Smooth muscle cell (in vitro differentiated cells): ENCODE measurements around the gene TCF25. TPM values are rescaled to one million over a fixed set of nuclear protein-coding genes. Genes with fewer than 3 reads are reported as not detected.
"Not testable (repeated sequence)": the region's sequence is repeated elsewhere in the genome, so short reads cannot be mapped to it uniquely, and the experiment has no call there.

Source experiments
- DNase-seq: peaks from one replicate; lab custom pipeline; 2025; ENCODE audit not compliant: unreplicated experiment; lab: John Stamatoyannopoulos, UW
- H2AFZ ChIP-seq: fragments of 200-600 bp; sonication (generic); 2 replicates; pipeline ENCODE4 v1.6.0; 2016; ENCODE audit warnings: antibody characterized with exemption, low read depth, mild to moderate bottlenecking
- H3F3A ChIP-seq: fragments of 200-600 bp; sonication (generic); 2 replicates; pipeline ENCODE4 v1.6.0; 2017; ENCODE audit warnings: antibody characterized with exemption, low read depth
- H3K27ac ChIP-seq: fragments of 200-600 bp; sonication (generic); 2 replicates; pipeline ENCODE4 v1.5.1; 2016; ENCODE audit warnings: low read depth, mild to moderate bottlenecking
- H3K27me3 ChIP-seq: fragments of 200-600 bp; sonication (generic); 2 replicates; pipeline ENCODE4 v1.6.1; 2016; ENCODE audit warnings: low read depth, mild to moderate bottlenecking
- H3K36me3 ChIP-seq: fragments of 200-600 bp; sonication (generic); 2 replicates; pipeline ENCODE4 v1.5.1; 2016; ENCODE audit warnings: low read depth
- H3K4me1 ChIP-seq: fragments of 200-600 bp; sonication (generic); 2 replicates; pipeline ENCODE4 v1.5.1; 2016; ENCODE audit warnings: low read depth
- H3K4me2 ChIP-seq: fragments of 200-600 bp; sonication (generic); 2 replicates; pipeline ENCODE4 v1.6.0; 2016; ENCODE audit warnings: mild to moderate bottlenecking
- H3K4me3 ChIP-seq: fragments of 200-600 bp; sonication (generic); 2 replicates; pipeline ENCODE4 v1.5.1; 2016; ENCODE audit warnings: mild to moderate bottlenecking
- H3K79me2 ChIP-seq: fragments of 200-600 bp; sonication (generic); 2 replicates; pipeline ENCODE4 v1.6.0; 2016; ENCODE audit warnings: low read depth, mild to moderate bottlenecking
- H3K9ac ChIP-seq: fragments of 200-600 bp; sonication (generic); 2 replicates; pipeline ENCODE4 v1.6.0; 2016; ENCODE audit warnings: low read depth
- H3K9me3 ChIP-seq: fragments of 200-600 bp; sonication (generic); replicated peaks from 2 replicates; pipeline ENCODE4 v1.5.1; 2016; ENCODE audit warnings: low read depth
- H4K20me1 ChIP-seq: fragments of 200-600 bp; sonication (generic); 2 replicates; pipeline ENCODE4 v1.6.0; 2016; ENCODE audit warnings: low read depth
- CTCF ChIP-seq: fragments of 200-600 bp; sonication (generic); IDR thresholded peaks from 2 replicates; pipeline ENCODE4 v1.5.1; 2017; ENCODE audit warnings: borderline replicate concordance, mild to moderate bottlenecking, antibody characterized with exemption; ENCODE audit not compliant: insufficient read depth, poor library complexity, severe bottlenecking
- WGBS: methylation state at CpG from one replicate; pipeline ENCODE4 v1.1.7; 2016; ENCODE audit warnings: low lambda C conversion rate; 5-methylcytosine and 5-hydroxymethylcytosine counted together
- polyA plus RNA-seq: library from polyadenylated mRNA; unstranded; fragments of >200 nt; fragmentation: Nextera tagmentation; extraction: Ambion mirVana; gene quantifications from 2 replicates; pipeline ENCODE4 v1.2.1, GENCODE V29; 2016
- total RNA-seq: library from RNA; depleted of rRNA; stranded (reverse); fragments of >200 nt; gene quantifications from 2 replicates; pipeline ENCODE4 v1.2.3, GENCODE V29; 2014

TCF25 gene
- total and polyA plus RNA-seq, 2 experiments from 2014 or later: 99.8 to 174 TPM

DNA sequence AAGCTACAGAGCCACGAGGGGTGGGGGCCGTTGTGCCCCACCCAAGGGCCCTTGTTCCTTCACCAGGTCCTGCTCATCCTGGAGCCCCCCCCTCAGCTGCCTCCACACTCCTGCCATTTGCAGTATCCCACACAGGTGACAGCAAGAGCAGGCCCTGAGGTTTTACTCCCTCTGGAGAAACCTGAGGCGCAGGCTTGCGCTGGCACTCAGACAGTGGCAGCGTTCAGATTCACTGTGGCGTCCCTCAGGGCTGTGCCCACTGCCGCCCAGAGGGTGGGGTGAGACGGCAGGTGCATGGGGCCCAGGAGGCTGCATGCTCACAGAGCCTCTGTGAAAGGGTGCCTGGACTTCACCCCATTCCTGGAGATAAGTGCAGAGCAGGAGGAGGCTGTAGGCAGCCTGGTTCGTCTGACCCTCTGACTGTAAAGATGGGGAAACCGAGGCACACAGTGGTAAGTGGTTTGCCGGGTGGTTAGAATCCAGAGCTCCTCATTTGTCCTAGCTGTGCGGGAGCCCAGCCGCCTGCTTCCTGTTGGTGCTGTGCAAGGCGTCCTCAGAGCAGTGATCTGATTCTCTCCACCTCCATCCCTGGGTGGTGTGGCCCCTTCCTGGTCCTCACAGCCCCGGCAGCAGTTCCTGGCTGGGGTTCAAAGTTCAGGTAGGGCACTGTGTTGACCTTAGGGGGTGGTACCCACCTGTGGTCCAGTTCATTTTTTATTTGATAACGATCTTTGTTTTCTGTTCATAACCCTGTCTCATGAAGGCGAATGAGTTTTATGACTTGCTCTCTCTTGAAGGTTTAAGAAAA lies 43.6 kb upstream of the TCF25 start:
- Histone ChIP-seq H4K20me1 (peaks cover 6% of the 10 kb centered on the region), H3F3A (no peaks in the 10 kb centered on the region), H2AFZ (no peak overlapping the region), H3K27me3 (no peaks in the 10 kb centered on the region), H3K9me3 (no peaks in the 10 kb centered on the region), H3K36me3 (no peaks in the 10 kb centered on the region), H3K9ac (no peak overlapping the region), H3K27ac (no peak overlapping the region), H3K4me2 (no peak overlapping the region), H3K79me2 (no peaks in the 10 kb centered on the region), H3K4me1 (no peaks in the 10 kb centered on the region), H3K4me3 (peak overlapping the region; percentile 49)
- no peak for TF ChIP-seq CTCF
- 88% methylated on average over 17 of the region's 17 CpGs for WGBS
- no peak for DNase-seq

DNA sequence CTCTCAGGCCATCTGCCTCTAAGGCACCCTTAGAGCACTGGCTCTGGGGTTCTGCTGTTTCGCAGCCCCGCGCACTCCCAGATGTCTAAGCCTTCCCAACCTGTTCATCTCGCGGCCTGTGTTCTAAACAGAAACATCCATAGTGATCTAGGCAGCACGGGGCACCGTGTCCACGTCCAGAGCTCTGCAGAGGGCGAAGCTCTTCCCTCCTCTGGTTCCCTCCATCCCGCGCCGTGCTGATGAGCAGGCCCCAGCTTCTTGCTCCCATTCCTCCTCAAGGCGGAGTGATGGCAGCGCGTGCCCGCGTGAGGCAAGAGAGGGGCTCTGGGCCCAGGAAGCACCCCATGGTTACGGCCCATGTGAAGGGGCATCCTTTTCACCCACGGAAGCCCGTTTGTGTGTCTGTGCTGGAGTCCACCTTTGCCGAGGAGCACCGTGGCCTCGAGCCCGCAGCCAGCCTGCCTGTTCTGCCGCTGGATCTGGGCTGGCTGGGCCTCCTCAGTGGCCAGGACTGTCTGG lies 41.5 kb upstream of the TCF25 start:
- Histone ChIP-seq H3K9ac (no peak overlapping the region), H3K27ac (no peak overlapping the region), H2AFZ (no peak overlapping the region), H4K20me1 (peaks cover 6% of the 10 kb centered on the region), H3K4me3 (no peak overlapping the region), H3F3A (no peaks in the 10 kb centered on the region), H3K9me3 (no peaks in the 10 kb centered on the region), H3K27me3 (no peaks in the 10 kb centered on the region), H3K36me3 (no peaks in the 10 kb centered on the region), H3K4me2 (no peak overlapping the region), H3K4me1 (no peaks in the 10 kb centered on the region), H3K79me2 (no peaks in the 10 kb centered on the region)
- TF ChIP-seq CTCF: no peak
- WGBS: 96% methylated on average over 20 of the region's 25 CpGs
- DNase-seq: no peak

DNA sequence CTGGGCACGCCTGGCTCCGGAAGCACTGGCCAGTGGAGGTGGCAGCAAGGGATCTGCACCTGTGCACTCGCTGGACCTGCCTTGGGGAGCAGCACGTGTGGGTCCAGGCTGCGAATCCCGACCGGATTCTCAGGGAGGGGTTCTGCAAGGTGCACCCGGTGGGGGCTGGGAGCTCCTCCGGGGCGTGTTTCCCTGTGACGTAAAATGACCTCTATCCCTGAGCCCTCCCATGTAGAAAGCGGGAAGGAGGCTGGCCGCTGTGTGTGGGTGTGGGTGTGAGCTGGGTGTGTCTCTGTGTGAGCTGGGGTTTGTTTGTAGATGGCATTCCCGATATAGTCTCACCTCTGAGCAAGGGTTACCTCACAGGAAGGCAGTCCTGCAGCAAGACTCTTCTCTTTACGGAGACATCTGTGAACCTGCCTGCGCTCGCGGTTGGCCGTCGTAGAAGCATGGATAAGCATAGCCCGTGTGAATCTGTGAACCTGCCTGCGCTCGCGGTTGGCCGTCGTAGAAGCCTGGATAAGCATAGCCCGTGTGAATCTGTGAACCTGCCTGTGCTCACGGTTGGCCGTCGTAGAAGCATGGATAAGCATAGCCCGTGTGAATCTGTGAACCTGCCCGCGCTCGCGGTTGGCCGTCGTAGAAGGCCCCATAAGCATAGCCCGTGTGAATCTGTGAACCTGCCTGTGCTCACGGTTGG lies 39.6 kb upstream of the TCF25 start:
- WGBS: 98% methylated on average over 39 of the region's 39 CpGs

GRCh38 chr16:89834813-89835363 lies 38.5 kb upstream of the TCF25 start:
- H3K27ac ChIP-seq, H4K20me1 ChIP-seq, H3K36me3 ChIP-seq, H2AFZ ChIP-seq, H3F3A ChIP-seq, DNase-seq, H3K27me3 ChIP-seq, H3K4me3 ChIP-seq, H3K9ac ChIP-seq, H3K79me2 ChIP-seq, H3K9me3 ChIP-seq, H3K4me1 ChIP-seq, H3K4me2 ChIP-seq: not testable (repeated sequence)
- WGBS: 98% methylated on average over 38 of the region's 42 CpGs

More for the DNA sequence above, 39.6 kb upstream of the TCF25 start:
- H4K20me1 ChIP-seq, H3K4me2 ChIP-seq, H2AFZ ChIP-seq, H3K9ac ChIP-seq, H3K27me3 ChIP-seq, H3K4me1 ChIP-seq, H3K36me3 ChIP-seq, H3K79me2 ChIP-seq, H3K27ac ChIP-seq, H3K4me3 ChIP-seq, H3F3A ChIP-seq, H3K9me3 ChIP-seq, DNase-seq: not testable (repeated sequence)

DNA sequence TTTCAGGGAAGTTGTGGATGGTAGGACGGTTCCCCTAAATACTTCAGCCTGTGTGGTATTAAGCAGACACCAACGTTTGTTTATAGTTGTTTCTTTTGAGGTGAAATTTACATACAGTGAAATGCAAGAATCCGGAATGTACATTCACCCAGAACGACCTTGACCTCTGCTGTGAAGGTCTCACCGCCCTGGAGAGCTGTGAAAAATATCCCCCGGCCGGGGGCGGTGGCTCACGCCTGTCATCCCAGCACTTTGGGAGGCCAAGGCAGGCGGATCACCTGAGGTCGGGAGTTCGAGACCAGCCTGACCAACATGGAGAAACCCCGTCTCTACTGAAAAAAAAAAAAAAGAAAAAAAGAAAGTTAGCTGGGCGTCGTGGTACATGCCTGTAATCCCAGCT lies 36.9 kb upstream of the TCF25 start:
- H3K9ac ChIP-seq, H3K4me2 ChIP-seq, H2AFZ ChIP-seq, H4K20me1 ChIP-seq, H3K27me3 ChIP-seq, H3K4me1 ChIP-seq, H3K79me2 ChIP-seq, H3K27ac ChIP-seq, H3K36me3 ChIP-seq, H3F3A ChIP-seq, H3K9me3 ChIP-seq, DNase-seq, H3K4me3 ChIP-seq: not testable (repeated sequence)
- 87% methylated on average over 15 of the region's 15 CpGs for WGBS
